Measurements from ENCODE around the gene PCDHA4.

DNA sequence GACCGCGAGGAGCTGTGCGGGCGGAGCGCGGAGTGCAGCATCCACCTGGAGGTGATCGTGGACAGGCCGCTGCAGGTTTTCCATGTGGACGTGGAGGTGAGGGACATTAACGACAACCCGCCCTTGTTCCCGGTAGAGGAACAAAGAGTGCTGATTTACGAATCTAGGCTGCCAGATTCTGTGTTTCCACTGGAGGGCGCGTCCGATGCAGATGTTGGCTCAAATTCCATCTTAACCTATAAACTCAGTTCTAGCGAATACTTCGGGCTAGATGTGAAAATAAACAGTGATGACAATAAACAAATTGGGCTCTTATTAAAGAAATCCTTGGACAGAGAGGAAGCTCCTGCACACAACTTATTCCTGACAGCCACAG is 21.5 kb downstream of the PCDHA4 start:
- TF ChIP-seq ZNF17 (CRISPR knock-in tag; IDR thresholded peaks at IDR 0.05) = no peak
- no peak for TF ChIP-seq FOSL2 (CRISPR knock-in tag; IDR thresholded peaks at IDR 0.05)
- no peak for TF ChIP-seq ZNF331 (CRISPR knock-in tag; IDR thresholded peaks at IDR 0.05)
- no peak for TF ChIP-seq ZFP1 (CRISPR knock-in tag; IDR thresholded peaks at IDR 0.05)
- no peak for TF ChIP-seq NBN (conservative IDR thresholded peaks at IDR 0.05)
- no peak for TF ChIP-seq ZNF124 (CRISPR knock-in tag; IDR thresholded peaks at IDR 0.05)
- no peak for TF ChIP-seq ZFP62 (CRISPR knock-in tag; IDR thresholded peaks at IDR 0.05)
- no peak for TF ChIP-seq ZSCAN29 (CRISPR knock-in tag; conservative IDR thresholded peaks at IDR 0.05)

Measured in HepG2 (cell line).